OCI-LY7 (cell line): ENCODE data around the gene HOXB5. TPM values are rescaled to one million over a fixed set of nuclear protein-coding genes. Genes with fewer than 3 reads are reported as not detected.

Source experiments
- BruUV-seq: library from RNA; stranded (reverse); fragments of 400-500 nt; replicated peaks from 2 replicates; lab custom pipeline; 2021; lab: Mats Ljungman, UMichigan
- CTCF ChIA-PET: fragments of 300-600 bp; sonication (Branson Sonifier 250); formaldehyde crosslinking; loops from one replicate; lab custom pipeline; 2022; ENCODE audit warnings: antibody characterized with exemption; ENCODE audit not compliant: unreplicated experiment; lab: Charles Lee
- POLR2A ChIA-PET: fragments of 300-600 bp; sonication (Branson Sonifier 250); formaldehyde crosslinking; loops from one replicate; lab custom pipeline; 2022; ENCODE audit warnings: antibody characterized with exemption; lab: Charles Lee
- DNase-seq: peaks from one replicate; pipeline ENCODE4 v3.0.0-alpha.2; 2015; ENCODE audit warnings: low spot score
- H2AFZ ChIP-seq: fragments of 200-600 bp; sonication (generic), shearing (Covaris generic); 2 replicates; pipeline ENCODE4 v1.6.1; 2014; ENCODE audit warnings: mild to moderate bottlenecking, antibody characterized with exemption, low read length, moderate library complexity
- H3K27ac ChIP-seq: fragments of 200-600 bp; sonication (generic); 2 replicates; pipeline ENCODE4 v1.5.1; 2014; ENCODE audit warnings: mixed run types, low read depth, mild to moderate bottlenecking, moderate library complexity, low read length, inconsistent platforms; ENCODE audit not compliant: poor library complexity, severe bottlenecking
- H3K36me3 ChIP-seq: fragments of 200-600 bp; sonication (generic); 2 replicates; pipeline ENCODE4 v1.6.1; 2014; ENCODE audit warnings: mild to moderate bottlenecking, antibody characterized with exemption, low read length, moderate library complexity, mixed read lengths; ENCODE audit not compliant: insufficient read depth
- H3K4me1 ChIP-seq: fragments of 200-600 bp; sonication (generic); 2 replicates; pipeline ENCODE4 v1.5.1; 2014; ENCODE audit warnings: mild to moderate bottlenecking, low read length; ENCODE audit not compliant: insufficient read depth, poor library complexity, severe bottlenecking
- H3K4me2 ChIP-seq: fragments of 200-600 bp; sonication (generic); 2 replicates; pipeline ENCODE4 v1.6.1; 2014; ENCODE audit warnings: mild to moderate bottlenecking, low read length
- H3K4me3 ChIP-seq: fragments of 200-600 bp; sonication (generic); 2 replicates; pipeline ENCODE4 v1.5.1; 2014; ENCODE audit warnings: mild to moderate bottlenecking, low read depth, low read length; ENCODE audit not compliant: poor library complexity, severe bottlenecking
- H3K79me2 ChIP-seq: fragments of 200-600 bp; sonication (generic); 2 replicates; pipeline ENCODE4 v1.6.1; 2016; ENCODE audit warnings: low read depth, mild to moderate bottlenecking, low read length, moderate library complexity, mixed read lengths; ENCODE audit not compliant: insufficient read depth
- H3K9me2 ChIP-seq: fragments of 200-600 bp; sonication (generic); 2 replicates; pipeline ENCODE4 v1.6.1; 2016; ENCODE audit warnings: mild to moderate bottlenecking, low read length, mixed read lengths; ENCODE audit not compliant: insufficient read depth
- H3K9me3 ChIP-seq: fragments of 200-600 bp; sonication (generic); 2 replicates; pipeline ENCODE4 v1.6.1; 2014; ENCODE audit warnings: mild to moderate bottlenecking, mixed run types, low read length, mixed read lengths
- H4K20me1 ChIP-seq: fragments of 200-600 bp; sonication (generic); 2 replicates; pipeline ENCODE4 v1.6.1; 2014; ENCODE audit warnings: mild to moderate bottlenecking, antibody characterized with exemption, low read length, moderate library complexity, mixed read lengths; ENCODE audit not compliant: insufficient read depth
- CTCF ChIP-seq: fragments of 200-600 bp; sonication (generic); conservative IDR thresholded peaks from 2 replicates; pipeline ENCODE4 v1.5.1; 2014; ENCODE audit warnings: mild to moderate bottlenecking, antibody characterized with exemption, low read length, moderate library complexity, mixed read lengths
- EZH2phosphoT487 ChIP-seq: fragments of 200-600 bp; sonication (generic); IDR thresholded peaks from 2 replicates; pipeline ENCODE4 v1.6.1; 2018; ENCODE audit warnings: low read depth, borderline replicate concordance, mild to moderate bottlenecking, mixed run types, antibody characterized with exemption, low read length, moderate library complexity, mixed read lengths
- intact Hi-C: fragments of 100-400 bp; cut with micrococcal nuclease; formaldehyde crosslinking; loops from one replicate; pipeline ENCODE4 v1.10.0; 2022; ENCODE audit not compliant: unreplicated experiment
- total RNA-seq, 2 experiments: library from RNA; depleted of rRNA in 1 of 2; stranded (reverse); fragments of >200 nt in 1 of 2; shearing (Covaris generic) in 1 of 2; gene quantifications; 2 replicates each; pipeline ENCODE4 v1.2.3, GENCODE V29; 2014 to 2022

The HOXB5 gene
- total RNA-seq, 2 experiments from 2014 or later: not detected

- TF ChIP-seq CTCF (no peak), EZH2phosphoT487 (no peak)
- DNase-seq: no peak
- BruUV-seq: no TSS peak
- H2AFZ ChIP-seq: no peak overlapping the region
- H3K4me3 ChIP-seq: no peak overlapping the region
- H3K36me3 ChIP-seq: peaks cover 12% of the 10 kb centered on the region; the same call in 1 of the 2 replicates
- no peaks in the 10 kb centered on the region for H3K79me2 ChIP-seq
- H4K20me1 ChIP-seq: no peaks in the 10 kb centered on the region
- no peaks in the 10 kb centered on the region for H3K9me2 ChIP-seq
- CTCF ChIA-PET: no interaction called here
- H3K4me2 ChIP-seq: no peak overlapping the region
- no peaks in the 10 kb centered on the region for H3K4me1 ChIP-seq
- H3K27ac ChIP-seq: no peak overlapping the region
- intact Hi-C loops: no loop called here
- H3K9me3 ChIP-seq: no peaks in the 10 kb centered on the region
- POLR2A ChIA-PET: no interaction called here
These were observed 43.6 kb downstream of the HOXB5 start for GRCh38 chr17:48549914-48550501.

GRCh38 chr17:48549281-48549630 lies 44.3 kb downstream of the HOXB5 start:
- H3K79me2 ChIP-seq: no peaks in the 10 kb centered on the region
- no peaks in the 10 kb centered on the region for H3K9me3 ChIP-seq
- peaks cover 12% of the 10 kb centered on the region; the same call in 1 of the 2 replicates for H3K36me3 ChIP-seq
- intact Hi-C loops: no loop called here
- DNase-seq: no peak
- ChIA-PET CTCF (no interaction called here), POLR2A (interaction anchor here (0.7 kb wide), 1 partner anchor 160 kb away, joined by 3 read pairs; no protein-coding TSS in a partner anchor)
- no peak overlapping the region for H3K4me3 ChIP-seq
- H4K20me1 ChIP-seq: no peaks in the 10 kb centered on the region
- TF ChIP-seq EZH2phosphoT487 (no peak), CTCF (no peak)
- no peak overlapping the region for H3K27ac ChIP-seq
- no peak overlapping the region for H2AFZ ChIP-seq
- H3K9me2 ChIP-seq: no peaks in the 10 kb centered on the region
- no peaks in the 10 kb centered on the region for H3K4me1 ChIP-seq
- BruUV-seq: TSS peak; percentile 47
- no peak overlapping the region for H3K4me2 ChIP-seq
